Fibroblast of lung (primary cell): Measurements from ENCODE around the gene DSCAML1. TPM values are rescaled to one million over a fixed set of nuclear protein-coding genes. Genes with fewer than 3 reads are reported as not detected.

Experiments
- DNase-seq, 2 donors: peaks; one replicate each; pipeline versions ENCODE4 v3.0.0 to v3.0.0-alpha.2; 2010; ENCODE audit warnings: low read depth in 2 of 2
- H2AFZ ChIP-seq: 2 replicates; pipeline ENCODE4 v1.5.1; 2012; ENCODE audit warnings: low read length, control low read depth, inconsistent platforms
- H3K27ac ChIP-seq: 2 replicates; pipeline ENCODE4 v1.5.1; 2011; ENCODE audit warnings: low read length, control low read depth; ENCODE audit not compliant: insufficient read depth
- H3K27me3 ChIP-seq: 2 replicates; pipeline ENCODE4 v1.5.1; 2011; ENCODE audit warnings: mild to moderate bottlenecking, low read length; ENCODE audit not compliant: control insufficient read depth, insufficient read depth
- H3K36me3 ChIP-seq: 2 replicates; pipeline ENCODE4 v1.5.1; 2011; ENCODE audit warnings: low read length; ENCODE audit not compliant: control insufficient read depth, insufficient read depth
- H3K4me1 ChIP-seq: 2 replicates; pipeline ENCODE4 v1.5.1; 2011; ENCODE audit warnings: low read length; ENCODE audit not compliant: control insufficient read depth, insufficient read depth; ENCODE audit errors: extremely low read depth
- H3K4me2 ChIP-seq: 2 replicates; pipeline ENCODE4 v1.5.1; 2011; ENCODE audit warnings: low read length, control low read depth; ENCODE audit not compliant: insufficient read depth; ENCODE audit errors: extremely low read depth
- H3K4me3 ChIP-seq, 4 experiments: fragments of 200-600 bp in 1 of 4; sonication (generic) in 1 of 4; replicated peaks in 1 of 4; 2 replicates each; pipeline ENCODE4 v1.5.1; 2011 to 2016; ENCODE audit warnings: low read length in 4 of 4, low read depth in 3 of 4, mild to moderate bottlenecking in 3 of 4, control low read depth in 2 of 4, inconsistent platforms in 1 of 4, mixed read lengths in 1 of 4; ENCODE audit not compliant: insufficient read depth in 1 of 4; ENCODE audit errors: control extremely low read depth in 1 of 4
- H3K79me2 ChIP-seq: 2 replicates; pipeline ENCODE4 v1.5.1; 2012; ENCODE audit warnings: mild to moderate bottlenecking, low read length, inconsistent platforms; ENCODE audit not compliant: control insufficient read depth, insufficient read depth
- H3K9ac ChIP-seq: 2 replicates; pipeline ENCODE4 v1.5.1; 2011; ENCODE audit warnings: mild to moderate bottlenecking, low read length, control low read depth; ENCODE audit not compliant: insufficient read depth
- H3K9me3 ChIP-seq: 2 replicates; pipeline ENCODE4 v1.5.1; 2012; ENCODE audit warnings: low read depth, low read length; ENCODE audit not compliant: control insufficient read depth, insufficient read depth
- H4K20me1 ChIP-seq: 2 replicates; pipeline ENCODE4 v1.5.1; 2011; ENCODE audit warnings: low read length; ENCODE audit not compliant: control insufficient read depth, insufficient read depth; ENCODE audit errors: extremely low read depth
- CTCF ChIP-seq, 2 donors: IDR thresholded peaks in 1 of 2; conservative IDR thresholded peaks in 1 of 2; 1 replicate in 1 of 2; 2 replicates in 1 of 2; pipeline ENCODE4 v1.5.1; 2011 to 2012; ENCODE audit warnings: low read length in 2 of 2, control low read depth in 1 of 2, inconsistent platforms in 1 of 2, low read depth in 1 of 2, mild to moderate bottlenecking in 1 of 2
- EZH2 ChIP-seq: IDR thresholded peaks from 2 replicates; pipeline ENCODE4 v1.5.1; 2012; ENCODE audit warnings: low read length, control low read depth, mild to moderate bottlenecking; ENCODE audit errors: missing control alignments
- polyA plus RNA-seq, 2 donors: library from polyadenylated mRNA; depleted of rRNA in 1 of 2; stranded (reverse) in 1 of 2; unstranded in 1 of 2; fragments of >200 nt; gene quantifications; 2 replicates each; pipeline ENCODE4 v1.2.1, GENCODE V29; 2011 to 2012; ENCODE audit warnings: missing spikeins in 1 of 2
- total RNA-seq: library from RNA; depleted of rRNA; stranded (reverse); fragments of >200 nt; gene quantifications from 2 replicates; pipeline ENCODE4 v1.2.1, GENCODE V29; 2014

Gene DSCAML1
- total and polyA plus RNA-seq, 2 donors (not counting 1 experiment from before 2014, with no cell fraction given) = not detected

DNA sequence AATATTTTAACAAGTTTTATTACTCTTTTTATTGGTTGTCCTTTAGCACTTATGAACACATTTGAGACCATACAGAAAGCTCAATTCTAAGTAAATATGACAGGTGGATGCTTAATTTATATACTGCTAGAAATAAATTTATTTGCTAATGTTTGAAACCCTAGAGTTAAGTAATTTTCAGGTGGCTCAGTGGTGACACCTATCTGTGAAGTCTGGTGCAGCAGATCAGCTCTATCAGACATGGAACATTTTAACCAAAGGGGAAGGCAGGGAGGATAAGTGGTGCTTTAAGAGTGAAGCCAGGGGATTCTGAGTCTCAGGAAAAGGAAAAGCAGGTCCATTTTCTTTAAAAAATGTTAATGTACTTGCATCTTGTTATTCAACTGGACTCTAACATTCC lies 175.8 kb downstream of the DSCAML1 start:
- H3K79me2 ChIP-seq = no peaks in the 10 kb centered on the region
- no peak overlapping the region for H3K9ac ChIP-seq
- no peak overlapping the region for H3K27ac ChIP-seq
- H3K4me1 ChIP-seq = no peaks in the 10 kb centered on the region
- no peaks in the 10 kb centered on the region for H4K20me1 ChIP-seq
- no peaks in the 10 kb centered on the region for H3K27me3 ChIP-seq
- no peaks in the 10 kb centered on the region for H3K9me3 ChIP-seq
- DNase-seq = peak in 1 of 2 donors; percentile 11
- H3K4me2 ChIP-seq = no peak overlapping the region
- no peak overlapping the region for H2AFZ ChIP-seq
- no peak overlapping the region for H3K4me3 ChIP-seq
- no peaks in the 10 kb centered on the region for H3K36me3 ChIP-seq
- TF ChIP-seq EZH2 (no peak), CTCF (conservative IDR thresholded peaks at IDR 0.05 in 1 of 2, IDR thresholded peaks at IDR 0.05 in 1 of 2; ENCODE audit: low read depth in 1 of 2, low read length in 2 of 2) (peak; percentile 33 to 69)

DNA sequence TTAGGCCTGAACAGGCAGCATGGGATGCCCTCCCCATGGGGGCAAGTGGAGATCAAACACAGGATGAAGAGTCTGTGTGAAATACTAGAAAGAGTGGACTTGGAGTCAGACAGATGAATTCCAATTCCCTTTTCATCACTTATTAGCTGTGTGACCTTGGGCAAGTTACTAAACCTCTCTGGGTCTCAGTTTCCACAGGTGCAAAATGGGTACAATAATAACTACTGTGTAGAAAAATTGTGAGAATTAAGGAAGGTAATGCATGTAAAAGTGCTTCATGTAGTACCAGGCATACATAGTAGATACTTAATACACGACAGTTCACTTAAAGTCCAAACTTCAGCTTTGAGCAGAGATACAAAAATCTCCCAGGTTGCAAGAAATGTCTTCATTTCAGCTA lies 176.4 kb downstream of the DSCAML1 start:
- no peak for DNase-seq
- Histone ChIP-seq H3K9me3 (no peaks in the 10 kb centered on the region), H3K9ac (no peak overlapping the region), H3K36me3 (no peaks in the 10 kb centered on the region), H4K20me1 (no peaks in the 10 kb centered on the region), H3K27ac (no peak overlapping the region), H3K27me3 (no peaks in the 10 kb centered on the region), H3K4me3 (no peak overlapping the region), H2AFZ (no peak overlapping the region), H3K79me2 (no peaks in the 10 kb centered on the region), H3K4me1 (no peaks in the 10 kb centered on the region), H3K4me2 (no peak overlapping the region)
- TF ChIP-seq CTCF (conservative IDR thresholded peaks at IDR 0.05 in 1 of 2, IDR thresholded peaks at IDR 0.05 in 1 of 2; ENCODE audit: low read depth in 1 of 2, low read length in 2 of 2) (no peak), EZH2 (no peak)

DNA sequence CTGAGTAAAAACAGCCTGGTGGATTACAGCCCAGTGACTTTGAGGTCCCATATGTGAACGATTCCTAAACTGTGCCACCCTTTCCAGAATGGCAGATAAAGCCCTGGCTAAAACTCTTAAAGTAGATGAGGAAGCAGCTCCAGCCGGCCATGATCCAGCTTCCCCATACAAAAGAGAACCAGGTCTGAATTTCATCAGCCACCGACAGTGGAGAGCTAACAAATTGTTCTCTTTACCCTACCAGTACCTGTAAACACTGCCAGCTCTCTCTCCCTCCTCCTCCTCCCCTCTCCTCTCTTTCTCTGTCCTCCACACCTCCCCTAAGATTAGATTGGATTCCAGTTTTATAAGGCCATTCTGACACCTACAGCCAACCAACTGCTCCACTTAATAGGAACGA lies 176.9 kb downstream of the DSCAML1 start:
- Histone ChIP-seq H3K27me3 (no peaks in the 10 kb centered on the region), H3K9ac (no peak overlapping the region), H2AFZ (no peak overlapping the region), H3K79me2 (no peaks in the 10 kb centered on the region), H3K4me1 (no peaks in the 10 kb centered on the region), H3K4me3 (no peak overlapping the region), H3K9me3 (no peaks in the 10 kb centered on the region), H3K27ac (no peak overlapping the region), H3K36me3 (no peaks in the 10 kb centered on the region), H4K20me1 (no peaks in the 10 kb centered on the region), H3K4me2 (no peak overlapping the region)
- TF ChIP-seq CTCF (conservative IDR thresholded peaks at IDR 0.05 in 1 of 2, IDR thresholded peaks at IDR 0.05 in 1 of 2; ENCODE audit: low read depth in 1 of 2, low read length in 2 of 2) = no peak
- TF ChIP-seq EZH2 = no peak
- DNase-seq = no peak
